GM21576 (cell line): ENCODE measurements around the gene LRRK1.
"Not testable (repeated sequence)": the region's sequence is repeated elsewhere in the genome, so short reads cannot be mapped to it uniquely, and the experiment has no call there.

Experiments used
- ATAC-seq: cut with Tn5 transposase; IDR thresholded peaks from one replicate; pipeline ENCODE4 v1.9.1; 2021; ENCODE audit warnings: mild to moderate bottlenecking, moderate library complexity; ENCODE audit not compliant: unreplicated experiment

Gene LRRK1

DNA sequence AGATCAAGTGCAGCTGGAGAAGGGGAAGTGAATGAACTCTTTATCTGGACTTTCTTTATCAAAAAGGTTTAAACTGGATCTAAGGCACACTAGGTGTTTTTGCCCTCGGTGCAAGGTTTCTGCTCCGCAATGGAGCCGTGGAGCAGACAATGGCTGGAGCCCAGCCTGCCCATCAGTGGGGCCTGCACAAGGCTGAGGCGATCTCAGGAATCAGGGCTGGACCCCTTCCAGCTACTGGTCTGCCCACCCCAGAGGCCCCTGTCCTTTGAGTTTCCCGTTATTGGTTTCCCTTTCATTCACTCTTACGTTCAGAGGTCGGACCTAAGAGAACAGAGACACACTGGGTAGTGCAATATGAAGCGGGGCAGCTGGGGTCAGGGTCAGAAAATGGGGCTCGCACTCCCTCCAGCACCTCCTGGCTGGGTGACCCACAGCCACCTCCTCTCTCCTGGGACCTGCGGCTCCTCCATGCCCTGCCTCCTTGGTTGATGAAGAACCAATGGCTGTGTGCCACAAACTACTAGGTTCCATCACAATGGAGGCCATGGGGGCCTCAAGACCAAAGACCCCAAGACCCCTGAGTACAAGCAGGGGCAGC, 168.1 kb downstream of the LRRK1 start:
- ATAC-seq = no peak

DNA sequence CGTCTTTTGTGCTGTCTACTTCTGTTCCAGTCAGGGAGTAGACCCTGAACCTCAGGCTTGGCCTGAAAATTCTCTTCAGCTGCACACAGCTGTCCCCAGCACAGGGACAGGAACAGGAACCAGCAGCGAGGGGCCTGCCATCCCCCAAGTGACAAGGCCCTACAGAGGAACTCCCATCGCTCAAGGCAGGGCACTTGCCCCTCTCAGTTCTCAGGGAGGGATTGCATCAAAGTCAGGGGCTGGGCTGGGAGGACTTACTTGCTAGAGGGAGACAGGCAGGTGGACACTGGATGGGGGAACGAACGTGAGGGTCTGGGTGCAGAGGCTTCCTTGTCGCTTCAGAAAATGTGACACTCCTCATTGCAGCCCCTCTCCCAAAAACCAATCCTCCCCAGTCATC, 169.1 kb downstream of the LRRK1 start:
- ATAC-seq = no peak

DNA sequence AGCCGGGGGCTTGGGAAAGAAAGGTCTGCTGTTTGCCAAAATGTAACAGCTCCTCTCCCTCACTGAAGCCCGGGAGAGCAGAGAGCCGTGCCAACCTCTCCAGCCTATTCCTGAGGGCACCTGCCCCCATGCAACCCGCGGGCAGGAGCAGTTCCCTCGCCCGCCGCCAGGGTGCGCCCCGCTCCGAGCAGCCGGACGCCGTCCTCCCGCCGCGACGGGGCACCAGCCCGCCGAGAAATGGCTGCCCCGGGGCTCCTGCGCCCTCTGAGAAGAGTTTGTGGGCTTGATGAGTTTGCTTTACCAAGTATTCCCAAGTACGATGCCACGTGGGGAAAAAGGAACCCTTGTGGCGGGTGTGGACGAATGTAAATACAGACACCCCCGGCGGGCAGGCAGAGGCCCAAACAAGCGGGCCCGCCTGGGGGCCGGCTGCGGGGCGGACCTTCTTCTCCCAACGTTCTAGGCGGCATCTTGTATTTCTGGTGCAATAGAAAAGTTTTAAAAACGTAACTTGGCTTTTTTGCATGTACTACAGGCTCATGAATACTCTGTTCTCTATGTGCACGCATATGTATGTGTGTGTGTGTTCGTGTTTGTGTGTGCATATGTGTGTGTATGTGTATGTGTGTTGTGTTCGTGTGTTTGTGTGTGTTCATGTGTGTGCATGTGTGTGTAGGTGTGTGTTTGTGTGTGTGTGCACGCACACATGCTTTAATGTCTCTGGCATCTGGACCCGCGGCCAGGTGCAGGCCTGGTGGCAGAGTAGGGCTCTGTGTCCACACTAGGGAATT, 169.8 kb downstream of the LRRK1 start:
- peak; percentile 78 for ATAC-seq

GRCh38 chr15:101089579-101090427, 170.6 kb downstream of the LRRK1 start:
- no peak for ATAC-seq

DNA sequence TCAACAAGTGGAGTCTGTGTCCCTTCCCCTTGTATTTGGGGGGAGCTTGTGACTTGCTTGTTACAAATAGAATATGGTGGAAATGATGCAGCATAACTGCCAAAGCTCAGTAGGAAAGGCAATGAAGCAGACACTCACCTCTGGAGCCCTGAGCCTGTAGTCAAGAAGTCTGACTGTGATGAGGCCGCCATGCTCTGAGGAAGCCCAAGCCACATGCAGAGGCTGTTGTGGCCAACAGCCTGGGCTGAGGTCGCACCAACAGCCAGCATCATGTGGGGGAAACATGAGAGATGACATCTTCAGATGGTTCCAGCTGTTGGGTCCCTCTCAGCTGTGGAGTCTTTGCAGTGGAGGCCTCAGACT, 171.3 kb downstream of the LRRK1 start:
- no peak for ATAC-seq

GRCh38 chr15:101091080-101092017, 172.2 kb downstream of the LRRK1 start:
- no peak for ATAC-seq

DNA sequence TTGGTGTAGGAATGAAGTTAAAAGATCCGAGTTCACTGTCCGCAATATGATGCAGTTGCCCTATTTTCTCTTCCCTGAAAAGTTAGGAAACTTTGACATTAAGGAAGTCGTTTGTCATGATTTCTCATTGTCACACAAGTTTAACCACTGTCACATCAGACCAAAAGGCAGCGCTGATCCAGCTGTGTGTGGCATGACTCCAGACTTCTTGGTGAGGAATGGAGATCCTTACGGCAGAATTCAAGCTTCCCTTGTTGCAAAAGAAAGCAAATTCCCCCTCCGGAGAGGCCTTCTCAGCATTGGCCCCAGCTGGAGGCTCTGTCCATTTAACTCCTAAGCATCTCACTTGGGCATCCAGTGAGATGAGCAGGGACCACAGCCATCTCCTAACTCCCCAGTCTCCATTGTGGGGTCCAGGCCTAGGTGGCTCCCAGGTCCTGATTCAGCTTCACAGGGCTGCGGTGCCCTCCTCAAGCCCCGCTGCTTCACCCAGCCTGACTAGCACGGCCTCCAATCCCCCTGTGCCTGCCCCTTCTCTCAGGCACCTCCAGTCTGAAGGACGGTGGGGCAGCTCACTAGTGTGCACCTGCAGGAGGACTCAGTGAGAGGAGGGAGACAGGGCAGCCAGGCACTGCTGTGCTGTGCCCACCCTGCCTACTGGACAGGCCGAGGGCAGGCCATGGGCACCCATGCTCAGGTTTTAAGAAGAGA, 173.2 kb downstream of the LRRK1 start:
- no peak for ATAC-seq

GRCh38 chr15:101092867-101093202, 173.7 kb downstream of the LRRK1 start:
- ATAC-seq = no peak

GRCh38 chr15:101093958-101094357, 174.8 kb downstream of the LRRK1 start:
- no peak for ATAC-seq

DNA sequence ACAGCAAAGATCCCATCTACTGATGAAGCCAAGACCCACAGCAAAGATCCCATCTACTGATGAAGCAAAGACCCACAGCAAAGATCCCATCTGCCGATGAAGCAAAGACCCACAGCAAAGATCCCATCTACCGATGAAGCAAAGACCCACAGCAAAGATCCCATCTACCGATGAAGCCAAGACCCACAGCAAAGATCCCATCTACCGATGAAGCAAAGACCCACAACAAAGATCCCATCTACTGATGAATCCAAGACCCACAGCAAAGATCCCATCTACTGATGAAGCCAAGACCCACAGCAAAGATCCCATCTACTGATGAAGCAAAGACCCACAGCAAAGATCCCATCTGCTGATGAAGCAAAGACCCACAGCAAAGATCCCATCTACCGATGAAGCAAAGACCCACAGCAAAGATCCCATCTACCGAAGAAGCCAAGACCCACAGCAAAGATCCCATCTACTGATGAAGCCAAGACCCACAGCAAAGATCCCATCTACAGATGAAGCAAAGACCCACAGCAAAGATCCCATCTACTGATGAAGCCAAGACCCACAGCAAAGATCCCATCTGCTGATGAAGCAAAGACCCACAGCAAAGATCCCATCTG, 176.7 kb downstream of the LRRK1 start:
- not testable (repeated sequence) for ATAC-seq

- no peak for ATAC-seq
These were observed 178.0 kb downstream of the LRRK1 start for GRCh38 chr15:101097111-101097510.

GRCh38 chr15:101099183-101099582, 180.0 kb downstream of the LRRK1 start:
- no peak for ATAC-seq

- ATAC-seq = no peak
These were observed 181.0 kb downstream of the LRRK1 start for GRCh38 chr15:101100118-101100517.

DNA sequence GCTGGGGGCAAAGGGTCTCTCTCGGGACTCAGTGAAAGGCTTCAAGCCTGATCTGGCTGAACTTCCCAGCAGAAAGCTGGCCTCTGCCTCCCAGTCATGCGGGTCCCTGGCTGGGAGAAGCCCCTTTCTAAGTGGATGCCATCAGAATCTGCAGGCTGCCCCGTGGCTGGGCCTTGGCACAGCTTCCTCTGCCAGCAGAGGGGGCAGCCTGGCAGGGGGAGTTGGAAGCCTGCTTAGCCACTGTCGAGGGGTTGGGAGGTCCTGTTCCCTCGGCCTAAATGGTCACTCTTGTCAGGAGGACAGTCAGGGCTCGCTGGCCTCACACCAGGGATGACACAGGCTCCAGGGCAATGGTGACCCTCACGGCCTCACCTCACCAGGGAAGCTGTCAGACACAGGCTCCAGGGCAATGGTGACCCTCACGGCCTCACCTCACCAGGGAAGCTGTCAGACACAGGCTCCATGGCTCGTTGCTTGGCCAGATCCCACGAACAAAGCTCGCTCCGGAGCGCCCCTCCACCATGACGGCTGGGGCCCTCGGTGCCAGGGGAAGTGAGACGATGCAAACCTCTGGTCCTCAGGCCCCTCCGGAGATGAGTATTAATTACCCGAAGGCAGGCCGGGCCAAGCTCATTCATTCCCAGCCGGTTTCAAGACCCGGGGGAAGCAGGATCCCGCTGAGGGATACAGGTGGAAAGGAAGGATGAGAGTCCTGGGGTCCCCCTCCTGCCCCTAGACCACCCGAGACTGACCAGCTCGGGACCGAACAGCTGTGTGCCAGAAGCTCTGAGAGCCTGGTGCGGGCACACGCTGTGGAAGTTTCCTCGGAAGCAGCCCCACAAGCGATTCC, 181.7 kb downstream of the LRRK1 start:
- no peak for ATAC-seq

DNA sequence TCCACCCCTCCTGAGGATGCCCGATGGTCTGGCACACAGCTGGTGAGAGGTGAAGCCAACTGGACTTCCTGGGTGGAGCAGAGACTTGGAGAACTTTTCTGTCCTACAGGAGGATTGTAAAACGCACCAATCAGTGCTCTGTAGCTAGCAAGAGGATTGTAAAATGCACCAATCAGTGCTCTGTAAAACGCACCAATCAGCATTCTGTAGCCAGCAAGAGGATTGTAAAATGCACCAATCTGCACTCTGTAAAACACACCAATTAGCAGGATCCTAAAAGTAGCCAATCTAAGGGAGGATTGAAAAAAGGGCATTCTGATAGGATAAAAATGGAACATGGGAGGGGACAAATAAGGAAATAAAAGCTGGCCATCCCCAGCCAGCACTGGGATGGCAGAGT, 182.5 kb downstream of the LRRK1 start:
- no peak for ATAC-seq

DNA sequence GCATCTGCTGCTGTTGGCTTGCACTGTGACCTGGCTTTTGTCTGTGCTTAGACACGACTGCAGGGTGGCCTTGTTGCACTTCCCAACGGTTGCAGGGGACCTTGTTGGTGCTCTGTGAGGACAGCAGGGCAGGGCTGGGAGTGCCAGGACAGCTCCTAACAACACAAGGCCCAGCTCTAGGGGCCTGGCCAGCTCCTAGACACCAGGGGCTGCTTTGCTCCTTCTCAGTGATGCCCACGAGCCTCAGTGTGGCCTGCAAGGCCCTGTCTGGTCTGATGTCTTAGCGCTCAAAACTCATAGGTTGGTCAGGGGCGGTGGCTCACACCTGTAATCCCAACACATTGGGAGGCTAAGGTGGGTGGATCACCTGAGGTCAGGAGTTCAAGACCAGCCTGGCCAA, 183.6 kb downstream of the LRRK1 start:
- no peak for ATAC-seq

GRCh38 chr15:101103598-101103997, 184.4 kb downstream of the LRRK1 start:
- no peak for ATAC-seq

DNA sequence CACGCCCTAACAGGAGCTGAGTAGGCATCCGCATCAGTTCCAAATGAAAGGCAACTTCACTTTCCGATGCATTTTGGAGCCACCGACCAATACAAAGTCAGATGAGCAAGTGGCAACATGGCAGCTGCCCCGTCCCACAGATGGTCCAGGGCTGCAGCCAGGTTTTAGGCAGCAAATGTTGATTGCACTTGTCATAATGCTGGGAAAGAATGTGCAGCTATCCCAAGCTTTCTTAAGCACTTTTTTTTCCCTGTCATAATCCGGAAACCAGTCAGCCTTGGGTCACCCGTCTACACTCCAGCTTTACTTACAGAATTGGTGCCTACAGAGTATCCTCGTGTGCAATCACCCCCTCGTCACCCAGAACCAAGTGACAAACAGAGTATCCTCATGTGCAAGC, 185.0 kb downstream of the LRRK1 start:
- ATAC-seq = no peak
